ENCODE results near the gene GPS2. TPM values are rescaled to one million over a fixed set of nuclear protein-coding genes. Genes with fewer than 3 reads are reported as not detected.

Gene GPS2
- total RNA-seq, 4 donors from 2014 or later: 69.5 to 130 (median 100) TPM

DNA sequence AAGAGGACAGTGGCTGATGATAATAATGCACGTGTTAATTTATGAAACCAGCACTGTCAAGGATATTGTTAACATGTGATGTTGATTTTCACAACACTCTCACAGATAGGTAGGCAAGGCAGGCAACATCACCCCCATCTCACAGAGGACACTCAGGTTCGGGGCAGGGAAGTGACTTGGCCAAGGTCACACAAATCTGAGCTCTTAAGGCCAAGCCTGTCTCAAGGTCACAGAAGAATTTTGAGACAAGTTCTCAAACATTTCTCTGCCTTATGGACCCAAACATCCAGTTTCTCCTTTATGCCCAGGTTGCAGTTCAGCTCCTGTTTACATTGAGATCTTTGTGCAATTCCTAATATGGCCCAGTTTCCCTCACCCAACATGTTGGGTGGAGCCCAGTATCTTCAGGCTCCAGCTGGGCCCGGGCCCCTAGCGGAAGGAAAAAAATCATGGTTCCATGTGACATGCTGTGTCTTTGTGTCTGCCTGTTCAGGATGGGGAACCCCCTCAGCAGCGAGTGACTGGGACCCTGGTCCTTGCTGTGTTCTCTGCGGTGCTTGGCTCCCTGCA lies 32.3 kb downstream of the GPS2 start:
- intact Hi-C loops (cut with DNase I): no loop called here
- Histone ChIP-seq H3K9me3 (no peaks in the 10 kb centered on the region), H3K27me3 (no peaks in the 10 kb centered on the region), H3K27ac (no peak overlapping the region), H3K4me1 (peaks cover 16 to 23% of the 10 kb centered on the region in 2 donors), H3K36me3 (no peaks in the 10 kb centered on the region), H3K4me3 (replicated peaks in 1 of 3) (peak overlapping the region in 1 of 3 donors; percentile 27)
- WGBS, 2 donors: 75 to 79% methylated on average over 5 to 6 of the region's 6 CpGs
- no peak for DNase-seq
- TF ChIP-seq POLR2A (IDR thresholded peaks at IDR 0.05): no peak
- TF ChIP-seq CTCF (IDR thresholded peaks at IDR 0.05): no peak

- DNase-seq: peak; percentile 65 to 78
- TF ChIP-seq POLR2A (IDR thresholded peaks at IDR 0.05): no peak
- no peak for TF ChIP-seq CTCF (IDR thresholded peaks at IDR 0.05)
- H3K4me1 ChIP-seq: peaks cover 16 to 23% of the 10 kb centered on the region in 2 donors
These were observed 33.0 kb downstream of the GPS2 start for GRCh38 chr17:7281953-7282751.

GRCh38 chr17:7281074-7281952 lies 33.8 kb downstream of the GPS2 start, which contains the start of gene SLC2A4:
SLC2A4 (plus strand) TSS chr17:7281718; CDS start chr17:7281935, 217 bp downstream.
- peak; percentile 94 to 96 for DNase-seq
- Histone ChIP-seq H3K36me3 (no peaks in the 10 kb centered on the region), H3K9me3 (no peaks in the 10 kb centered on the region), H3K27ac (peak within 1 kb of the TSS; percentile 75 to 84 (median 81)), H3K4me3 (replicated peaks in 1 of 3) (peak within 1 kb of the TSS in 2 of 3 donors; percentile 12 to 27), H3K27me3 (no peaks in the 10 kb centered on the region), H3K4me1 (peaks cover 16 to 23% of the 10 kb centered on the region in 2 donors)
- intact Hi-C loops (cut with DNase I): loop anchor here (2.0 kb wide), 1 partner anchor 15 kb away; no protein-coding TSS in a partner anchor
- no peak for TF ChIP-seq POLR2A (IDR thresholded peaks at IDR 0.05)
- TF ChIP-seq CTCF (IDR thresholded peaks at IDR 0.05): no peak
- WGBS, 2 donors: 0 to 1% methylated on average over 25 to 33 of the region's 71 CpGs

More at GRCh38 chr17:7281953-7282751, 33.0 kb downstream of the GPS2 start:
- Histone ChIP-seq H3K36me3 (no peaks in the 10 kb centered on the region), H3K27me3 (no peaks in the 10 kb centered on the region), H3K9me3 (no peaks in the 10 kb centered on the region), H3K4me3 (replicated peaks in 1 of 3) (peak overlapping the region in 2 of 3 donors; percentile 12 to 27), H3K27ac (peak overlapping the region; percentile 75 to 84 (median 81))
- WGBS, 2 donors: 5 to 8% methylated on average over 10 to 24 of the region's 43 CpGs
- intact Hi-C loops (cut with DNase I): loop anchor here (2.0 kb wide), 1 partner anchor 15 kb away; no protein-coding TSS in a partner anchor

GRCh38 chr17:7280519-7281073 lies 34.6 kb downstream of the GPS2 start:
- H3K36me3 ChIP-seq: no peaks in the 10 kb centered on the region
- H3K4me1 ChIP-seq: peaks cover 16 to 23% of the 10 kb centered on the region in 2 donors
- WGBS, 2 donors: 1 to 2% methylated on average over 14 to 29 of the region's 29 CpGs
- H3K9me3 ChIP-seq: no peaks in the 10 kb centered on the region
- H3K27ac ChIP-seq: peak overlapping the region; percentile 75 to 84 (median 81)
- H3K27me3 ChIP-seq: no peaks in the 10 kb centered on the region
- TF ChIP-seq POLR2A (IDR thresholded peaks at IDR 0.05) (no peak), CTCF (IDR thresholded peaks at IDR 0.05) (peak; percentile 73 to 99 (median 96))
- DNase-seq: peak; percentile 82 to 83
- intact Hi-C loops (cut with DNase I): loop anchor here (2.0 kb wide), 1 partner anchor 16 kb away; no protein-coding TSS in a partner anchor
- H3K4me3 ChIP-seq (replicated peaks in 1 of 3): peak overlapping the region in 1 of 3 donors; percentile 27
